HFF-Myc (cell line): ENCODE measurements around the gene CPT1A.
A peak's percentile ranks its signal among the peaks of the same experiment; 100 is the strongest.

ENCODE experiments used
- DNase-seq: peaks from one replicate; pipeline ENCODE4 v3.0.0-alpha.2; 2011; ENCODE audit warnings: low read depth; ENCODE audit errors: extremely low read depth
- H3K4me3 ChIP-seq: replicated peaks from 2 replicates; pipeline ENCODE4 v1.5.1; 2011; ENCODE audit warnings: low read depth, mild to moderate bottlenecking, control low read depth, low read length
- CTCF ChIP-seq: IDR thresholded peaks from 2 replicates; pipeline ENCODE4 v1.5.1; 2012; ENCODE audit warnings: mild to moderate bottlenecking, low read depth, low read length, control low read depth; ENCODE audit errors: missing control alignments

Gene CPT1A

DNA sequence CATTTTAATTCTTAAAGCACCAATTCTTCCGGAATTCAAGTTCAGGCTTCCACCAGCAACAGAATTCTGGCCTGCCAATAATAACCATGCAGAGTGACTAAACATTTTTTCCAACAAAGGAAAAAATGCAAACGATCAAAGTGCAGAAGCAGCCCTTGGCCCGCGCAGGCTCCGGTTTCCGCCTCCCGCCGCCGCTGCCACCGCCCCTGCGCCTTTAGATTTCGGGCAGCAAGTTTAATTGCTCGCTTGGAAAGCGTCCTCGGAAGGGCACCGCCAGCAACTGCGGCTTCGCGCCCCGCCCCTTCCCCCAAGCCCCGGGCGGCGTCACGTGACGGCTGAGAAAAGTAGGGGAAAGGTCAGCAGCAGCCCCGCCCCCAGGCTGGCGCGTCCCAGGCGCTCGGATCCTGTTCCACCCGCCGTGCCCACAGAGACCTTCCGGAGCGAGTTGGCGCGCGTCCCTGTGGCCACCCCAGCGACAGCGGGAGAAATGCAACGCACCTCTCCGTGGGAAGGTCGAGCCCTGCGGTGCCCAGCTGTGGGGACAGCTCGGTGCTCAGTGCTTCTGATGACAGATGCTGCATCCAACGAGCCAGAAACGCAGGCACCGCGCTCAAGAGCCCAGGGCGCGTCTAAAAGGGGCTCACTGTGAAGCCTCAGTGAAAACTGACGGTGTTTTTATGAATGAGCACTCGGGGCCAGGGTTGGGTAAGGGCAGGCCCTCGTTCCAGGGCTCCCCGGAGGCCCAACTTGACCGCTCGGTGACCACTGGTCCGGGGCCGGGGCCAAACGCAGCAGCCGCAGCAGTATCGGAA, 2.5 kb downstream of the CPT1A start:
- TF ChIP-seq CTCF = no peak
- H3K4me3 ChIP-seq = peak overlapping the region; percentile 50
- DNase-seq = peak; percentile 62

DNA sequence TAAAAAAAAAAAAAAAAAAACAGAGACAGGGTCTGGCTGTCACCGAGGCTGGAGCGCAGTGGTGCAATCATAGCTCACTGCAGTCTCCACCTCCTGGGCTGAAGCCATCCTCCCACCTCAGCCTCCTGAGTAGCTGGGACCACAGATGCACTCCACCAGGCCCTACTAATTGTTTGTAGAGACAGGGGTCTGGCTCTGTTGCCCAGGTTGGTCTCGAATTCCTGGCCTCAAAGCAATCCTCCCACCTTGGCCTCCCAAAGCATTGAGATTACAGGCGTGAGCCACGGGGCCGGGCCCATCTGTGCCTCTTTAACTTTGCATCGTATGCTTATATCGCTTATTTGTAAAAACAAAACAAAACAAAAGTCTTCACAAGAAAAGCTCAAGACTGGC, 3.1 kb downstream of the CPT1A start:
- no peak for TF ChIP-seq CTCF
- peak overlapping the region; percentile 50 for H3K4me3 ChIP-seq
- no peak for DNase-seq

GRCh38 chr11:68837583-68838571, 3.8 kb downstream of the CPT1A start:
- no peak for TF ChIP-seq CTCF
- no peak overlapping the region for H3K4me3 ChIP-seq
- no peak for DNase-seq

GRCh38 chr11:68835749-68836148, 6.0 kb downstream of the CPT1A start:
- TF ChIP-seq CTCF = no peak
- no peak overlapping the region for H3K4me3 ChIP-seq
- DNase-seq = no peak

DNA sequence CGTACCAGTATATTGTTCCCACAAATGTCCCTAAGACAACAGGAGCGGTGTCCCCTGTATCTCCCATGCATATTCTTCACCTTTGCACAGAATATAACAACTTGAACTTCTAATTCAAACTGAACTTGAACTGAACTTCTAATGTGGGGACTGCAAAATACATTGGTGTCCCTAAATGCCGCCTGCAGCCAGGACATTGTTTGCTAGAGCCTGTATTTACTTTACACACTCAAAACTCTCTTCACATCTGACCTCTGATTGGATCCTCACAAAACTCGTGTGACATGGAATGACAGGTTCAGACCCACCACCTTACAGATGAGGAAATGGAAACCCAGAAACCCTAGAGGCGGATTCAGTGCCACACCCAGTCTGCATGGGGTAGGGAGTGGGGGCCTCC, 6.4 kb downstream of the CPT1A start:
- no peak overlapping the region for H3K4me3 ChIP-seq
- no peak for TF ChIP-seq CTCF

GRCh38 chr11:68832476-68833181, 9.1 kb downstream of the CPT1A start:
- no peak overlapping the region for H3K4me3 ChIP-seq
- no peak for DNase-seq
- TF ChIP-seq CTCF = no peak

More for the DNA sequence above, 6.4 kb downstream of the CPT1A start:
- DNase-seq = no peak
